ENCODE measurements around the gene PIN4. TPM values are rescaled to one million over a fixed set of nuclear protein-coding genes. Genes with fewer than 3 reads are reported as not detected.
"Not testable (repeated sequence)": the region's sequence is repeated elsewhere in the genome, so short reads cannot be mapped to it uniquely, and the experiment has no call there.

PIN4 gene
- total RNA-seq, 2 donors from 2014 or later: 0.99 to 4.4 TPM

DNA sequence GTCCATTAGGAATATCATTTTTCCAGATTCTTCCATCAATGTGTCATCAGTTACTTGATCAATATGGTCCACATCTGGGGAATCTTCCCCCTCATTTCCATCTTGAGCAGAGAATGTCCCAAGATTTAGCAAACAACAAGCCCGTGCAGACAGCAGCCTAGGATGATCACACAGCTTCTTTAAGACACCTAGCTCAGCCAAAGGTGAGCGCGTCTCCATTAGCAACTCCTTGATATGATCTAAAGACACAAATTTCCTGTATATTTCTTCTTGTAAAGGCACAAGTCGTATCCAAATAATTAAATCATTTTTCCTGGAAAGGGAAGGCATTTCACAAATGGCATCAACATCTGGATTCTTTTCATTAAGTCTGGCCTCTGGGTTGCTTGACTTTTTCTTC, 25.8 kb downstream of the PIN4 start:
- ATAC-seq (no peak), DNase-seq (no peak)
- no peaks in the 10 kb centered on the region for H3K27me3 ChIP-seq
- no peaks in the 10 kb centered on the region for H3K4me1 ChIP-seq
- no peaks in the 10 kb centered on the region for H3K36me3 ChIP-seq (replicated peaks in 1 of 2; ENCODE audit: insufficient read depth in 1 of 2, low read depth in 2 of 2)
- 95 to 98% methylated on average over 4 of the region's 4 CpGs for WGBS, 2 donors
- no peaks in the 10 kb centered on the region for H3K9me3 ChIP-seq
- intact Hi-C loops (cut with DNase I): no loop called here
- H3K27ac ChIP-seq: no peak overlapping the region
- TF ChIP-seq POLR2A (IDR thresholded peaks at IDR 0.05): no peak
- TF ChIP-seq, protein P1, sequence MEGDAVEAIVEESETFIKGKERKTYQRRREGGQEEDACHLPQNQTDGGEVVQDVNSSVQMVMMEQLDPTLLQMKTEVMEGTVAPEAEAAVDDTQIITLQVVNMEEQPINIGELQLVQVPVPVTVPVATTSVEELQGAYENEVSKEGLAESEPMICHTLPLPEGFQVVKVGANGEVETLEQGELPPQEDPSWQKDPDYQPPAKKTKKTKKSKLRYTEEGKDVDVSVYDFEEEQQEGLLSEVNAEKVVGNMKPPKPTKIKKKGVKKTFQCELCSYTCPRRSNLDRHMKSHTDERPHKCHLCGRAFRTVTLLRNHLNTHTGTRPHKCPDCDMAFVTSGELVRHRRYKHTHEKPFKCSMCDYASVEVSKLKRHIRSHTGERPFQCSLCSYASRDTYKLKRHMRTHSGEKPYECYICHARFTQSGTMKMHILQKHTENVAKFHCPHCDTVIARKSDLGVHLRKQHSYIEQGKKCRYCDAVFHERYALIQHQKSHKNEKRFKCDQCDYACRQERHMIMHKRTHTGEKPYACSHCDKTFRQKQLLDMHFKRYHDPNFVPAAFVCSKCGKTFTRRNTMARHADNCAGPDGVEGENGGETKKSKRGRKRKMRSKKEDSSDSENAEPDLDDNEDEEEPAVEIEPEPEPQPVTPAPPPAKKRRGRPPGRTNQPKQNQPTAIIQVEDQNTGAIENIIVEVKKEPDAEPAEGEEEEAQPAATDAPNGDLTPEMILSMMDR (IDR thresholded peaks at IDR 0.05): no peak
- H3K4me3 ChIP-seq: no peak overlapping the region

DNA sequence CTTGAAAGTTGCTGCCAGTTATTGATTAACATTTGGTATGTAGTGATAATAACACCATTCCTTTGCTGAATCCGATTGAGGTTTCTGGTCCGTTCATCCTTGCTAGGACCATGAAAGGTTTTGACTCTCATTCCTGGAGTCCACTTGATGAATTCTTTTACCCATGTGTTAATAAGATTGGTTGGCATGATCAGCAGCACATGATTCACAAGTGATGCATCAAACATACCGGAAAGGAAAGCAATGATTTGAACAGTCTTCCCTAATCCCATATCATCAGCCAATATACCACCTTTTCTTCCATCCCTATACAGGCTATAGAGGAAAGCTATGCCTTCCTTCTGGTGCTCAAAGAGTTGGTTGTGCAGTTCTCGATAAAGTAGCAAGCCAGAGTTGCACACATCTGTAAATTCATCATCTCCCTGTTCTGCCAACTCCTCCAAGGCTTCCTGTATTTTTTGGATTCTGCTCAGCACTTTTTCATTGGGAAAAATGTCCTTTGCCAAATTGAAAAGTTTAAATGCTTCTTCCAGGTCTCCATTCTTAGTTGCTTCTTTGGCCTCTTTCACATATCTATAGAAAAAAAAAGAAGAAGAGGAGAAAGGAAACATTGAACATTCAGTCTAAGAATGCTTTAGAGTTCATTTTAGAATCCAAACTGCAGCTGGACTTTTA, 26.7 kb downstream of the PIN4 start:
- H3K27ac ChIP-seq: no peak overlapping the region
- no peak overlapping the region for H3K4me3 ChIP-seq
- H3K27me3 ChIP-seq: no peaks in the 10 kb centered on the region
- no peaks in the 10 kb centered on the region for H3K36me3 ChIP-seq (replicated peaks in 1 of 2; ENCODE audit: insufficient read depth in 1 of 2, low read depth in 2 of 2)
- intact Hi-C loops (cut with DNase I): no loop called here
- WGBS, 2 donors: 90 to 91% methylated on average over 4 of the region's 4 CpGs
- H3K9me3 ChIP-seq: no peaks in the 10 kb centered on the region
- no peaks in the 10 kb centered on the region for H3K4me1 ChIP-seq
- ATAC-seq (no peak), DNase-seq (no peak)
- TF ChIP-seq, protein P1 (IDR thresholded peaks at IDR 0.05): no peak
- TF ChIP-seq POLR2A (IDR thresholded peaks at IDR 0.05): no peak

DNA sequence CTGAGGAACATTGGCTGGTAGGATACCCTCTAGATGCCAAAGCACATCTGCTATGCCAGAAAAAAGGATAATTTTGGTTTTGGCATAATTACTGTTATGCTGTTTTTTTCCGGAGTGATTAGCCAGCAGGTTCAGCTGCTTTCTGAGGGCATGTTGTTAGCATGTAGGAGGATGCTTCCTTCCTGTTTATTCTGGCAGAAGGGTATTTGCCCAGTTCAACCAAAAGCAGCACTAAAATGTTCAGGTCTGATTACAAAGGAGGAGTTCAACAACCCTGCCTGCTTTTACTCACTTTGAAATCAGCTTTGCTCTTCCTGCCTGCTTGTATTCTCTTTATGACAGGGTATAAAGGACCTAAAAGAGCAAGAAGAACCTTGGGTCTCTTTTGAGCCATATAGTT, 35.4 kb downstream of the PIN4 start:
- intact Hi-C loops (cut with DNase I): no loop called here

DNA sequence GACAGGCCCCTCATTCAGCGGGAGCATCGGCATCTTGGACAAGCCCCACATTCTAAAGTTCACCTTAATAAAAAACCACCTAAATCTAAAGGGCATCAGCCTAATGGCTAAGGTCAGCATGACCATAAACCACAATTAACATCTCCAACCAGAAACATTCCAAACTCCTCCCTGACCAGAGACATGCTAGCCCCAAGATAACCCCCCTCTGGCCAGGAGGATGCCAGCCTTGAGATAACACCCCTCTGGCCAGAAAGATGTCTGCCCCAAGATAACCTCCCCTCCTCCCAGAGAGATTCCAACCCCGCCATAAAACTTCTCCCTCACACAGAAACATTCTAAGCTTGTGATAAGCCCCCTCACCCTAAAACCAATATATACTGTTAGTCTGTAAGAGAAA, 38.8 kb downstream of the PIN4 start:
- H3K4me1 ChIP-seq; intact Hi-C loops (cut with DNase I); H3K27ac ChIP-seq; ATAC-seq; H3K27me3 ChIP-seq; H3K36me3 ChIP-seq (replicated peaks in 1 of 2; ENCODE audit: insufficient read depth in 1 of 2, low read depth in 2 of 2); H3K4me3 ChIP-seq; DNase-seq; H3K9me3 ChIP-seq: not testable (repeated sequence)
- WGBS, 2 donors: 97 to 100% methylated on average over 3 of the region's 3 CpGs

More for the DNA sequence above, 35.4 kb downstream of the PIN4 start:
- no peak overlapping the region for H3K4me3 ChIP-seq
- H3K36me3 ChIP-seq (replicated peaks in 1 of 2; ENCODE audit: insufficient read depth in 1 of 2, low read depth in 2 of 2): no peaks in the 10 kb centered on the region
- H3K9me3 ChIP-seq: no peaks in the 10 kb centered on the region
- no peak overlapping the region for H3K27ac ChIP-seq
- DNase-seq (no peak), ATAC-seq (no peak)
- WGBS, 2 donors: 71 to 79% methylated on average over 1 of the region's 1 CpG
- no peaks in the 10 kb centered on the region for H3K4me1 ChIP-seq
- no peaks in the 10 kb centered on the region for H3K27me3 ChIP-seq
- TF ChIP-seq, protein P1 (IDR thresholded peaks at IDR 0.05): no peak
- TF ChIP-seq POLR2A (IDR thresholded peaks at IDR 0.05): no peak

DNA sequence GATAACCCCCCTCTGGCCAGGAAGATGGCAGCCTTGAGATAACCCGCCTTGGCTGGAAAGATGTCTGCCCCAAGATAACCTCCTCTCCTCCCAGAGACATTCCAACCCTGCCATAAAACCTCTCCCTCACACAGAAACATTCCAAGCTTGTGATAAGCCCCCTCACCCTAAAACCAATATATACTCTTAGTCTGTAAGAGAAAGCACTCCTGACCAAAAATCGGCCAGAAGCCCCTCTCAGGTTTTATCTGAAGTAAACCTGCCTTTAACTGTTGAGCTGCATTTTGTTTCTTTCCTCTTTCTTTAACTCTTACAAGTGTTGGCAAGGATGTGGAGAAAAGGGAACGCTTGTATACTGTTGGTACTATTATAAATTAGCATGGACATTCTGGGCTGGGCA, 48.7 kb downstream of the PIN4 start:
- ATAC-seq: no peak
- no peaks in the 10 kb centered on the region for H3K36me3 ChIP-seq (replicated peaks in 1 of 2; ENCODE audit: insufficient read depth in 1 of 2, low read depth in 2 of 2)
- H3K4me1 ChIP-seq: no peaks in the 10 kb centered on the region
- no peak overlapping the region for H3K4me3 ChIP-seq
- H3K27ac ChIP-seq: no peak overlapping the region
- 94 to 100% methylated on average over 2 to 3 of the region's 3 CpGs for WGBS, 2 donors
- no peak for DNase-seq
- TF ChIP-seq POLR2A (IDR thresholded peaks at IDR 0.05): no peak
- TF ChIP-seq, protein P1 (IDR thresholded peaks at IDR 0.05): no peak
- intact Hi-C loops (cut with DNase I): no loop called here
- H3K27me3 ChIP-seq: no peaks in the 10 kb centered on the region
- no peaks in the 10 kb centered on the region for H3K9me3 ChIP-seq

All from body of pancreas (tissue), 4 donors.